HG02571 (cell line): ENCODE data around the gene RNF157.
"Not testable (repeated sequence)": the region's sequence is repeated elsewhere in the genome, so short reads cannot be mapped to it uniquely, and the experiment has no call there.

Source experiments
- ATAC-seq: cut with Tn5 transposase; IDR thresholded peaks from one replicate; pipeline ENCODE4 v1.9.1; 2021; ENCODE audit warnings: mild to moderate bottlenecking, moderate library complexity; ENCODE audit not compliant: unreplicated experiment

Gene RNF157

DNA sequence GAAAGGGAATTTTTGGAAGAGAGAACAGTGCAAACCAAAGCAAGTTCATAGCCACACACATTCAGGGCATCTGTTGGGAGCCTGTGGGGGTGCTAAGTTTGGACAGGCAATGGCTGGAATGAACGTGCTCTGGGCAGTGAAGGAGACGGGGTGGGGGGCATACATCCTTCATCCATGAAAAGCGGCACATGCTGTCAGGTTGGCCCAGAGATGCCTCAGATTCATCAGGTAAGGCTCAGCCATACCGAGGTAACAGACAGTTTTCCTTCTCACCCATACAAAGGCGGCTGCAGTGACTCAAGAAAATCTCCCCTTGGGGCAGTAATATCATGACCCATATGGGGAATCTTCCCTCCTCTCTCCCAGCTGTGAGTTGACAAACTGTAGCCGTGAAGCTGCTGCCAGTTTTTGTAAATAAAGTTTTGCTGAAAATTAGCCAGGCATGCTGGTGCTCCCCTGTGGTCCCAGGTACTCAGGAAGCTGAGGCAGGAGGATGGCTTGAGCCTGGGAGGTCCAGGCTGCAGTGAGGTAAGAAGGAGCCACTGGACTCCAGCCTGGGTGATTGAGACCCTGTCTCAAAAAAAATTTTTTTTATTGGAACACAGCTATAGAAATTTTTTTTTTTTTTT lies 15.6 kb upstream of the RNF157 start:
- no peak for ATAC-seq

DNA sequence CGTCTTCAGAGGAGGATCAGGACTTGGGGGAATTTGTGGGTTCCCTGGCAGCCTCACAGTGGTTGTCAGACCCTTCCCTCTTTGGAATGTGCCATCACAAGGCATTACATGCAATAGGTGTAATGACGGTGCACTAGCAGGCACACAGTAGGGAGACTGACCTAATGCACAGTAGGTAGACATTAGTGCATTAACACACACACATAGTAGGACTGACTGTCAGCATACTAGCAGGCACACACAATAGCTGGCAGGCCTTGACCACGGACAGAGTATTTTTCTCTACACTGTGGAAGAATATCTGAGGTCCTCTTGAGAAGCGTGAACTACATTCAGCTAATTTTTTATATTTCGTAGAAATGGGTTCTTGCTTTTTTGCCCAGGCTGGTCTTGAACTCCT lies 14.0 kb upstream of the RNF157 start:
- no peak for ATAC-seq

DNA sequence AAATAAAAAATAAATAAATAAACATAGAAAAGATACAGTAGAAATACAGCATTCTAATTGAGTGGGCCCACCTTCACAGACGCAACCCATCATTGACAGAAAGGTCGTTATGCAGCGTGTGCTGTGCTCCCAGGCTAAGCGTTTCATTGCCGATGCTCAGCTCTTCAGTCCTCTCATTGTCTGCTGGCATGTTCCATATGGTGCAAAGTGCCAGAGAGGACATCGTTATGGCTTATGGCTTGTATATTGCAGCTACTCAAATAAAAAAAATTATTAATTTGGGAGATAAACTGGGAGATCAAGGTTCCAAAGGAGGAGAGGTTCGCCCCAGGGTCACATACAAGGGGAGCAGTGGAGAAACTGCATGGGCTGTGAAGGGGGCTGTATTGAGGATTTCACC lies 13.5 kb upstream of the RNF157 start:
- no peak for ATAC-seq

DNA sequence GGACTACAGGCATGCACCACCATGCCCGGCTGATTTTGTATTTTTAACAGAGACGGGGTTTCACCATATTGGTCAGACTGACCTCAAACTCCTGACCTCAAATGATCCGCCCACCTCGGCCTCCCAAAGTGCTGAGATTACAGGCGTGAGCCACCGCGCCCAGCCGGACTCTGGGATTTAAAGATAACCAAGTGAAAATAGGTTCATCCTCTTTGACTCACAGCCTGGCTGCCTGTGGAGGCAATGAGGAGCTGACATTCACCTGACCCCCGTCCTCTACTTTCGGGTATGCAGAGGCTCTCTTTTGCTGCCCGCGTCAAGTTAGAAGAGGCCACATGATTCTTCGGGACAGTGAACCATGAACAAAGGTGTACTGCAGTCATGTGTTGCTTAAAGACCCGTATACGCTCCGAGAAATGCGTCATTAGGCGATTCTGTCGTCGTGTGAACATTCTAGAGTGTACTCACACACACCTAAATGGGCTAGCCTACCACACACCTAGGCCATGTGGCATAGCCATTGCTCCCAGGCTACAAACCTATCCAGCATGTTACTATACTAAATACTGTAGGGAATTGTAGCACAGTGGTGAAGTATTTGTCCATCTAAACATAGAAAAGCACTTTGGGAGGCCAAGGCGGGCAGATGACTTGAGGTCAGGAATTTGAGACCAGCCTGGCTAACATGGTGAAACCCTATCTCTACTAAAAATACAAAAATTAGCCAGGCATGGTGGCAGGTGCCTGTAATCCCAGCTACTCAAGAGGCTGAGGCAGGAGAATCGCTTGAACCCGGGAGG lies 12.9 kb upstream of the RNF157 start:
- not testable (repeated sequence) for ATAC-seq

DNA sequence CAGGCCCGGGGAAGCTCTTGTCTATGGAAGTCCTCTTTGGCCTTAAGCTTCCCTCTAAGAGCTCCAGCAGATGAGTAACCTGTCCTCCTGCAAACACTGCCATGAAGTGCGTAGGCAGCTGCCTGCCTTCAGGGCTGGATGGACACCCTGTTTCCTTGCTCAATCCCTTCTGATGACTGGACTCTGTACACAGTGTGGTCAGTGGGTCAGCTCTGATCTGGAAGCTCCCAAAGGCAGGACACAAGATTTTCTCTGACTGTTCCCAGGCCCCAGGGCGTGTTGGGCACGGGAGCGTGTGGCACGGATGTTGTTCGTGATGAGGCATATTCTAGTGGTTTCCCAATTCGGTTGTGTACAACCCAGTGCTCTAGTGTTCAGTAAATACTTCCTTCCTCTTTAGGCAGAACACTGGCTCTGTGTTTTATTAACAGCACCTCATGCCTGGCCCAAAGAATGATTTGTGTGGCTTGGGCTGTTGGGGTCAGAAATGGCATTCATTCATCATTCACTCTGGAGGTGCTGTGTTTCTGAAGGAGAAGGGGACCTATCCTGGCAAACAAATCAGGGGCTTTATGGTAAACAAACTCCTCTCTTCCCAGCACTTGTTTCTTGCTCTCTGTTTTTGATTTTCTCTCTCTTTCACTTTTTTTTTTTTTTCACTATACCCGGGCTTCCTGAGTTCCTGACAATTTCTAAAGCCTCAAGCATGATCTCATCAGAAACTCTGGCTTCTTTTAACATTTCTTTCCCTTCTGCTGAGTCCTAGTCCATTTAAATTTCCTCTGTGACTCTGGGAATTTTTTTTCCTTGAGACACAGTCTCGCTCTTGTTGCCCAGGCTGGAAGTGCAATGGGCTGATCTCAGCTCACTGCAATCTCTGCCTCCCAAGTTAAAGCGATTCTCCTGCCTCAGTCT lies 12.0 kb upstream of the RNF157 start:
- ATAC-seq = no peak

DNA sequence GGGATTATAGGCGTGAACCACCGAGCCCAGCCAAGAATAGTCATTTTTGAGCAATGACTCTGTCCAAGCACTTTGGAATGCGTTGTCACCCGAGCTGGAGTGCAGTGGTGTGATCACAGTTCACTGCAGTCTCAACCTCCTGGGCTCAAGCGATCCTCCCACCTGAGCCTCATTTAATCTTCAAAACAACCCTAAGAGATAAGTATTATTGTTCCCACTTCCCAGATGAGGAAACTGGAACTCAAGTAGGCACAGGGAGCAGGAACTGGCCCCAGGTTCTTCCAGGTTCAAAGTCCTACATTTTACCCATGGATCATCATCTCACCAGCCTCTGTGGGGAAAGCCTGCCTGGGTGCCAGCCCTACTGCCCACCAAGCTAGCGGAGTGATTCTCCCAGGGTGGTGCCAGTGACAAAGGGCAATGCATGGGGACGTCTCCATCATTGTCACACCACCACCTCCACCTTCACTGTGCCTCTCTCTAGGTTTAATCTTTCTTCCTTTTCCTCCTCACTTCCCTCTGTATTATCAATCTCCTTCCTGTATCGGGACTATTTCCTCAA lies 11.3 kb upstream of the RNF157 start:
- no peak for ATAC-seq

DNA sequence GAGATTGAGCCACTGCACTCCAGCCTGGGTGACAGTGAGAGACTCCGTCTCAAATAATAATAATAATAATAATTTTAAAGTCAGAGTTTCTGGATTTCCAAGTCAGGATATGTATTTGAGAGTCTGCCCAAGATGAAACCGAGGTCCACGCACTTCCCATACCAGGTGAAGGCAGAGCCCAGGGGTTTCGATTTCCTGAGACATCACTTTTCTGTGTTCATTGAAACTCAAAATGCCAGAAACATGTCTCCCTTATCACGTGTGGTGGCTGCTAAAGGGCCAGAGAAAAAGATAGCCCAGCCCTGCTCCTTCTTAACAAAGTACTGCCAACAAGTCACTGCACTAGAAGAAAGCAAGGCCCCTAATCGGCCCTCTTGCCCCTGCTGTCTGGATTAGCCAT lies 9.8 kb upstream of the RNF157 start:
- ATAC-seq = no peak

DNA sequence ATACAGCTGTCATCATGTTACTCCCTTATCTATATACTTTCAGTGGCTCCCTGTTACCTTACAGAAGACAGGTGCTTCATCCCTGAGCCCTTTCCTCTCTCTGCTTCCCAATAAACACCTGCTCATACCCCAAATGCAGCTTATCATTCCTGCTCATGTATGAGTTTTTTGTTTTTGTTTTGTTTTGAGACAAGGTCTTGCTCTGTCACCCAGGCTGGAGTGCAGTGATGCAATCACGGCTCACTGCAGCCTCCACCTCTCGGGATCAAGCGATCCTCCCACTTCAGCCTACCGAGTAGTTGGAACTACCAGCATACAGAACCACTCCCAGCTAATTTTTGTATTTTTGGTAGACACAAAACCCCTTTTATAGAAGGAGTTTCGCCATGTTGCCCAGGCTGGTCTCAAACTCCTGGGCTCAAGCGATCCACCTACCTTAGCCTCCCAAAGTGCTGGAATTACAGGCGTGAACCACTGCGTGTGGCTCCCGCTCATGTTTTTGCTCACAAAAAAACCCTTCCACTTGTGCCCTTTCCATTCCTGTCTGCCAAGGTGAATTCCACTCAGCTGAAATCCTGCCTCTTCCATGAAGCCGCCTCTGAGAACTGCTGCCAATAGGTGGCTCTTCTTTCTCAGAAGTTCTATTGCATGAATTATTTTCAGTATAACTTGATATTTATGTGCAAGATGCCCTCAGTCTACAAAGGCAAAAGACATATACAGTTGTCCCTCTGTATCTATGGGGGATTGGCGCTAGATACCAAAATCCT lies 7.9 kb upstream of the RNF157 start:
- no peak for ATAC-seq

DNA sequence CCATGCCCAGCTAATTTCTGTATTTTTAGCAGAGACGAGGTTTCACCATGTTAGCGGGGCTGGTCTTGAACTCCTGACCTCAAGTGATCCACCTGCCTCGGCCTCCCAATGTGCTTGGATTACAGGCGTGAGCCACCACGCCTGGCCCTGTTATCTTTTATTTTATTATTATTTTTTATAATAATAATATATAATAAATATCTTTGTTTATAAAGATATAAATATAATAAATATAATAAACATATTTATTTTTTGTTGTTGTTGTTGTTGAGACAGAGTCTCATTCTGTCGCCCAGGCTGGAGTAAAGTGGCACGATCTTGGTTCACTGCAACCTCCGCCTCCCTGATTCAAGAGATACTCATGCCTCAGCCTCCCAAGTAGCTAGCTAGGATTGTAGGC lies 7.0 kb upstream of the RNF157 start:
- ATAC-seq = no peak

DNA sequence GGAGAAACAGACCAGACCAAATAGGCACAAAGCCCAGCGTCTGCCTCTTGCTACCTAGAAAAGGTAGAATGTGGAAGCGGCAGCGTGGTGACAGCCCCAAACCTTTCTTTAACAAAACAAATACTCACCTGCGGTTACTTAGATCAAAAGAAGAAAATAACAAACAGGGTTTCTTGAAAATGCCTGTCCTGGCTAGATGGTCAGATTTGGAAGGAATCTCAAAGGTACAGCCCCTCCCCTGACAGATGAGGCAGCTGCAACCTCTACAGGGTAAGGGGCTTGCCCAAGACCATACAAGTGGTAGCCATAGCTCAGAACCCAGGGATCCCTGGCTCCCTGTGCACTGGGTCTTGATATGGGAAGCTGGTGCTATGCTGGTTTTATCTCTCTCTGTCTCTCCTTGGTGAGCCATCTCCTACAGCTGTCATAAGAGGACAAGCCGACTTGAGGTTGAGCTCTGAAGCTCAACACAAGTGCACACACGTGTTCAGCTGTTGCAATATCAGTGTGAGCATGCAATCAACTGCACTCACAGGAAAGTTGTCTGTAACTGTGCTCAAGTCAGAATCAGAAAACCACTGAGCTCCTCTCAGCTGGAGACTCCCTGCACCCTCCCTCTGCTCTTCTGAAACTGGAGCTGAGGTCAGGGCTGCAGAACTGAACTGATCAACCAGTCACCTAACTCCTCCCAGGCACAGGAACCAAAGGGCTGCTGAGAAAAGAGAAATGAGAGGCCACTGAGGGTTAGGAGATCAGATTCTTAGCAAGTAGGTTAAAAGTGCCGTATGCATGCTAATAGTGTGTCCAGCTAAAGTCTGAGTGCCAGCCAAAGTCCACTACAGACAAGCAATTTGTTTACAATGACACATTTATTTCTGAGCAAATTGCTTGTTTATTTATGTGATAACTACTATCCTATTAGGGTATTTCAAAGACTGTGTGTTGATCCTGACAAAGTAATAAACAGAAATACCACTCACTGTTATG lies 6.1 kb upstream of the RNF157 start:
- peak; percentile 89 for ATAC-seq

DNA sequence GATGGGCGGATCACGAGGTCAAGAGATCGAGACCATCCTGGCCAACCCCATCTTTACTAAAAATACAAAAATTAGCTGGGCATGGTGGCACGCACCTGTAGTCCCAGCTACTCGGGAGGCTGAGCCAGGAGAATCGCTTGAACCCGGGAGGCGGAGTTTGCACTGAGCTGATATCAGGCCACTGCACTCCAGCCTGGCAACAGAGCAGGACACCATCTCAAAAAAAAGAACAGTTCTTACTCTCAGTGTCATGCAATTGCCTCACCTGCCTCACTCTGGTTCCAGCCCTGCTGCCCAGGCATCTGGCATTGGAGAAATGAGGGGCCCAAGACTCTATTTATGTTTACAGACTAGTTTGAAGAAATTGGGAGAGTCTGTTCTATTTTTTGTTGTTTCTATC lies 4.4 kb upstream of the RNF157 start:
- not testable (repeated sequence) for ATAC-seq

DNA sequence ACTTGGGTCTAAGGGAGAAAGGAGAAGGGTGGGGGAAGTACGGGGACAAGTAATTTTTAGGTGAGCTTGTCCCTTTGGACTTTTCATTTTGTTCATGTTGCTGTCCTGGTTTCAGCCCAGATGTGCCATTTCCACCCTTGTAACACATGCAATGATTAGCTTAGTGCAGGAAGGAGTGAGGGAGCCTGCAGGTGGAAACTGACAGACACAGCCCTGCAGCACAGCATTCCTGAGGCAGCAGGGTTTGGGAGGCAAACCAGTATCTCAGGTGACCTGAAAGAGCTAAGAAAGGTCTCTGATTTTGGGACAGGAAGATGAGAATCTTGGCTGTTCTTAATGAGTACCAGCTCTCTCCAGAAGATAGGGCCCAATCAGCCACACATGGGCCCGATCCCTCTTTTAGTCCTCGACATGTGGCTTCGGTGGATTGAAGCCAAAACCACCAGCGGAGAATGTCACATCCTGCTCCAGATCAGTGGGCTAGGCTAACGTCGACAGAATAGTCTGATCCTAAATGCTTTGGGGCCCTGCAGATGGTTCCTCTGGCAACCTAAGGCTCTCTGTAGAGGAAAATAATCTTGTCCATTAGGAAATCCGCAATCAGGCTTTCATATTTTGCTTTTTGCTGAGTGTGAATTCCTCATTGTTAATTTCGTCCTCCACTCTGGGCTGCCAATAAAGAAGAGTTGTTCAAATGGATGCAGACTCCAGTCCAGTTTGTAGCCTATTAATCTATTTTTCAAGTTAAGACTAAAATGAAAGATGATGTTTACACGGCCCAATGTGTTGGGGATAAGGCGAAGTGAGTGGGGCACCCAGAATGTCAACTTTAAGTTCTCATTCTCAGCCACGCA lies 3.8 kb upstream of the RNF157 start:
- ATAC-seq = no peak

DNA sequence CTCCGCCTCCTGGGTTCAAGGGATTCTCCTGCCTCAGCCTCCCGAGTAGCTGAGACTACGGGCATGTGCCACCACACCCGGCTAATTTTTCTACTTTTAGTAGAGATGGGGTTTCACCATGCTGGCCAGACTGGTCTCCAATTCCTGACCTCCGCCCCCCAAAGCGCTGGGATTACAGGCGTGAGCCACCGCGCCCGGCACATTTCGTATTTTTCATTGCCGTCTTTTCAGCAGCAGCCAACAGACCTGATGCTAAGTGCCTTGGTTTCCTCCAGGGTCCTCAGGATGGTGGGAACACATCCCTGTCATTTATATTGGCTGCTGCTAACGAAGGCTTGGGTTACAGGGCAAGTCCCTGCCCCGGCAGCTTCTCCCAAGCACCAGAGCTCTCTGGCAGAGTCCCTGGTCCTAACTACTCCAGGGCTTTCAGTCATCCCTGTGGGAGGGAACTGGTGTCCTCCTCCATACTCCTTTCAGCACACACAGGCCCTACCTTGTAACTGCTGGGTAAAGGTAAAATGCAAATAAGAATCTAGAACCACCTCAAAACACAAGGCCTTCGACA lies 1.5 kb upstream of the RNF157 start:
- ATAC-seq = no peak

DNA sequence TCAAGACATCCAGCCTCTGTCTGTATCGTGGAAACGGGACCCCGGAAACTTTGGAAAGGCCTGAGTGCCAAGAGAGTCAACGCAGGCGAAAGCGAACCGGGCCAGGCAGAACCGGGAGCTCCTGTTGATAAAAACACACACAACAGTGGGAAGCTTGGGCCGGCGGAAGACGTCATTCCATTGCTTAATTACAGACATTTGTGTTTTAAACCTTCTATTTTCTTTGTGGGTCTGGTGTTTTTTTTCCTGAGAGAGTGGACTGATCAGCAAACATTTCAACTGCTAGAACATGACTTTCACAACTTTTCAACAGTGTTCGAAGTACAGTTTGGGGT lies 878 bp upstream of the RNF157 start:
- no peak for ATAC-seq

DNA sequence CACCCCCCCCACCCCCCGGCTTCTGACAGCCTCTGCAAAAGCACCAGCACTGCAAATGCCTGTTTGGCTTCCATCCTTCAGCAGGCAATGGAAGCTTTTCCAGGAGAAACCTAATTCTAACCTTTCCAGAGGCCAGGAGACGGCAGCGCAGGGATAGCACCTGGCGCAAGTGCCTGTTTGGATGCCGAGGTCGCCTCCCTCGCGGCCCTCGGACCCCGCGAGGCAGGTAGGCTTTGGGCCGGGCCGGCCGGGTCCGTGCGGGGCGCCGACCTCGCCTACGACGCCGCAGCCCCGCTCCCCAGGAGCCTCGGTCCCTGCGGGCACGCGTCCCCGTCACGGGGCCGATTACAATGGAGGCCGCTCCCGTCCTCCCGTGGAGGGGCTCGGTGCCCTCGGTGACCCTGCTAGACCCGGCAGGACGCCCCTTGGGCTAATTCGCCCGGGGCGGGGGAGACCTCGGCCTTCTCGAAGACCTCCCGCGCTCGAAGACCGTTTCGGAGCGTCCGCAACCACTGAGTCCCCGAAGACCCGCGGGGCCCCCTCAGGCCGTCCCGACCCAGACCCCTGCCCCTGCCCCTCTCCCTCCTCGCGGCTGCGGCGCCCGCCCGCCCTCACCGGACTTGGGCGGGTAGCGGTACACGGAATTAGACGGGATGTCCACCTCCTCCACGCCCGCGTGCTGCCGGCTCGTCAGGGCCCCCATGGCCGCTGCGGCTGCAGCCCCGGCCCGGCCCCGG lies 587 bp downstream of the RNF157 start:
- ATAC-seq = peak; percentile 8

DNA sequence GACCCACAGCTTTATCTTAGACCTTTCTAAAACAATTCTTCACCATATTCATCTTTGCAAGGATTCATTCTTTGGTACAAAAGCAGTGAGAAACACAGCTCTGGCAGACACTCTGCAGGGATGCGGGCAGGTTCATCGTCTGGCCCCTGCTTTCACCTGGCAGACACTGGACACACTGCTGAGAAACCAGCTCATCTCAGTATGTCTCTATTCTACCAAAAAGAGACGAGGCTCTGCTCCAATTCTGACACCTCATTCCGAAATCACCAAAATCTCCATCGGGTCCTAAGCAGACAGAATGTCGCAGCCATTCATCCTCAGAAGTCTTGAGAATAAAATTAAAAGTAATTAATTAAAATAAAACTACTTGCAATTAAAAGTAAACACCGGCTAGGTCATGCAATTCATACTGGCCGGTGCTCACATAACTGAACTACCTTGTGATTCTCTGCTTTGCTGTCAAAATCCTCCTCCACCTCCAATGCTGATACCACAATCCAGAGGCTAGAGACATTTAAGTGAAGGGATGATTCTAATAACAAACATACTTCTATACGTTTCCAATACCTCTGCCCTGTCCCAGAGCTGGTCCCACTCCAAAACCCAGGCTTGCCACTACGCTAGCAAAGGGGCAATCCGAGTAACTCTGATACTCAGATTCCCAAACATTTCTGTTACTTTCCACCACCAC lies 1.3 kb downstream of the RNF157 start:
- ATAC-seq = no peak

DNA sequence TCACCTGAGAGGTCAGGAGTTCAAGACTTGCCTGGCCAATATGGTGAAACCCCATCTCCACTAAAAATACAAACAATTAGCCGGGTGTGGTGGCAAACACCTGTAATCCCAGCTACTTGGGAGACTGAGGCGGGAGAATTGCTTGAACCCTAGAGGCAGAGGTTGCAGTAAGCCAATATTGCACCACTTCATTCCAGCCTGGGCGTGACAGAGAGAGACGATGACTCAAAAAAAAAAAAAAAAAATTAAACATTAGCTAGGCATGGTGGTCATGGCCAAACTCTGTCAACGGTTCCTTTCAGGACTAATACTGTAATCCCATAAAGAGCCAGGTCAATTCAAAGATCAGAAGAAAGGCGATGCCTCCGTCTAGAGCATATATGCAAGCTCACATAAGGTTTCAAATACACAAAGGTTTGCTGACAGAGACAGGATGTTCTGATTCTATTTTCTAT lies 2.4 kb downstream of the RNF157 start:
- no peak for ATAC-seq
